ENCODE data around the gene HCFC1R1.

Gene HCFC1R1

GRCh38 chr16:3003582-3004270, 20.0 kb downstream of the HCFC1R1 start:
- DNase-seq (ENCODE audit: extremely low read depth in 1 of 2, low read depth in 1 of 2), result peak; percentile 90 to 91

DNA sequence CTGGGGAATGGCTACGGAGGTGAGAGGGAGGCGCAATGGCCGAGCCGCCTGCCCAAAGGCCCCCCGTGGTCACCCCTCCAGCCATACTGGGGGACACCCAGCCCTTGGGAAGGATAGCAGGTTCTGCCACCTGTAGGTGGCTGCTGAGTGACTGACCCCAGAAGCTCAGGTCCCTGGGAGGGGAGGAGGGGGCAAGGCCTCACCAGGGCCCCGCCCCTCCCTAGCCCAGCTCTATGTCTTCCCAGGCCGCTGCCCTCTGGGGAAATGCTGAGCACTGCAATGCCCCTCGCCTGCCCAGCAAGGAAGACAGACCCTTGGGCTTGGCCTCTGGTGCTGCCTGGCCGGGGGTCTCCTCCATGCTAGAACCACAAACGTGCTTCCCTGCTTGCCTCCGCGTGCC, 22.4 kb downstream of the HCFC1R1 start:
- DNase-seq (ENCODE audit: extremely low read depth in 1 of 2, low read depth in 1 of 2), result no peak

DNA sequence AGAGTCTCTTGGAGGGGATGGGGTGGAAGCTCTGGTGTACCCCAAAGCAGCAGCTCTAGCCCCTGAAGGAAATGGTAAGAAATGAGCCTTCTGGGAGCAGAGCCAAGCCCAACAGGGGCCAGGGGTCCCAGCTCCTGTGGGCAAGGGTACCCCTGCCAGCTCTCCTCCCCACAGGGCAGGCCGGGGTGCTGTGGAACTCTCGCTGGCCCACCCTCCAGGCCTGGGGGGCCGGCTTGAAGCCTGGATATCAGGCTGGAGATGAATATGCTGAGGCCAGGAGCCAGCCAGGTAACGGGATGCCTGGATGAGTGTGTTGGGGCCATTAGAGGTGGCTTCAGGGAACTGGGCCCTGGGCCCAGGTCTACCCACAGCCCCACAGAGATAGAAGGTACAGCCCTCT, 23.2 kb downstream of the HCFC1R1 start:
- DNase-seq (ENCODE audit: extremely low read depth in 1 of 2, low read depth in 1 of 2), result no peak

GRCh38 chr16:2999929-3000328, 23.8 kb downstream of the HCFC1R1 start:
- no peak for DNase-seq (ENCODE audit: extremely low read depth in 1 of 2, low read depth in 1 of 2)

GRCh38 chr16:2996298-2996697, 27.4 kb downstream of the HCFC1R1 start:
- no peak for DNase-seq (ENCODE audit: extremely low read depth in 1 of 2, low read depth in 1 of 2)

DNA sequence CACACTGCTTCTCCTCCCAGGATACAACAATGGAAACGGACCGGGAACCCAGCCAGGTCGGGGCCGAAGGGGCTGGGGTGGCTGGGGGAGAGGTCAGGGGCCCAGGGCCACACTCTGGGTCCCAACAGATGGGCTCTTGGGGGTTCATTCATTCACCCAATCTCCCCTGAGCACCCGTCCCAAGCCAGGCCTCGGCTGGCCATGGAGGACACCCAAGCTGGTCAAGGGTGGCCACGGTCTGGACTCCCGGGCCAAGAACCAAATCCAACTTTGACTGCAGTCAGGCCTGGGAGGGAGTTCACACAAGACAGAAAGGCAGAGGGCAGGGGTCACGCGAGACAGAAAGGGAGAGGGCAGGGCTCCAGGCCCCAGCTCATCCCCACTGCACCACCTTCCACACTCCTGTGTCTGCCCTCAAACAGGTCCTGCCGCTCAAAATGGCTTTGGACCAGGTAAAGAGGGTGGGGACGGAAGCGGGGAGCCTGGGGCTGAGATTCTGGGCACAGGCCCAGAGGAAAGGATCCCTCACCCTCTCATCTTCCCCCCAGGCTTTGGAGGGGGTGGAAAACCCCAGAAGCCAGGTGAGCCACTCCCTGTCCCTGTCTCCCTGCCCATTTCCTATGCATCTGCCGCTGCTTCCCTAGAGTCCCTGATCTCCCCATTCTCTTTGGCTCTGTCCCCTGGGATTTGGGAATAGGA, 31.2 kb downstream of the HCFC1R1 start:
- no peak for DNase-seq (ENCODE audit: extremely low read depth in 1 of 2, low read depth in 1 of 2)

DNA sequence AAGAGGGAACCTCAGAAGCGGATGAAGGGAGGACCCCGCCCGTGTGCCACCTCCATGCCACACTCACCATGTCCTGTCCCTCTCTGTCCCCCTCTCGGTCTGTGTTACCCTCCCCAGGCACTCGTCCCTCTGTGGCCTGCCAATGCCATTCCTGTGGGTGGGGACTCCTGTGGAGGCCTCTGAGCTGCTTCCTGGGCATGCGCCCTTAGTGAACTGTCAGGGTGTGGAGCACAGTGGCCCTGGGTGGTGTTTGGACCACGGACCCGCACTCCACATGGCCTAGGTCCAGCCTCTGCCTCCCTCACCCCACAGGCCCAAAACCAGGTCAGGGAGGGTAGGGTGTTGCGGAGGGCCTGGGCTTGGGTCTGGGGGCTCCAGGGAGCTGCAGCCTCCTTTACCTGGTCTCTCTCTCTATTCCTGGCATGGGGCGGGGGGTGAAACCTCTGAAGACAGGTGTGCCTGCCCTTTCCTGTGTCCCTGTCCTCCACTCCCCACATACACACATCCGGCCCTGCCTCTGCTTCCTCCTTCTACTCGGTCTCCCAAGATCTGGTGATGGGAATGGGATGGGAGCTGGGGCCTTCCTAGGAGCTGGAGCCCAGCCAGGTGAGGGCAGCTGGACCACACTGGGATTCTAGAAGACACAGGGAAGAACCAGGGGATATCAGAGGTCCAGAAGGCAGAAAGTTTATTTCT, 32.0 kb downstream of the HCFC1R1 start:
- no peak for DNase-seq (ENCODE audit: extremely low read depth in 1 of 2, low read depth in 1 of 2)

- no peak for DNase-seq (ENCODE audit: extremely low read depth in 1 of 2, low read depth in 1 of 2)
Observed at GRCh38 chr16:2990891-2991290, 32.9 kb downstream of the HCFC1R1 start.

GRCh38 chr16:2988590-2989099, 35.1 kb downstream of the HCFC1R1 start:
- no peak for DNase-seq (ENCODE audit: extremely low read depth in 1 of 2, low read depth in 1 of 2)

GRCh38 chr16:2987833-2988232, 35.9 kb downstream of the HCFC1R1 start:
- no peak for DNase-seq (ENCODE audit: extremely low read depth in 1 of 2, low read depth in 1 of 2)

DNA sequence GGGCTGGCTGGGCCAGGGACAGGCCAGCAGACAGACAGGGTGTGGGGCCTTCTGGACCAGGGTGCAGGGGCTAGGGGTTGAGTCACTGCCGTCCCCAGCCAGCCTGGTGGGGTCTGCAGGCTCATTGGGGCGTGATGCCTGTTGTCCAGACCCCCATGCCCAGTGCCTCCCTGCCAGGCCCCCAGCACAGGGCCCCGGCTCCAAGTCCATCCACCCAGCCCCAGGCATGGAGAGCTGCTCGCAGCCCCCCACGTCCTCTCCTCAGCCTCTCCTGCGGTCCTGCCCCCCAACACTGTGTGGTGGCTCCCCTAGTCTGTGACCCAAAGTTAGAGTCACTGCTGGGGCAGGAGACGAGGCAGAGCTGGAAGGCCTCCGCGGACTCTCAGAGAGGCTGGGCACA, 36.5 kb downstream of the HCFC1R1 start:
- DNase-seq (ENCODE audit: extremely low read depth in 1 of 2, low read depth in 1 of 2), result no peak

GRCh38 chr16:2986623-2987188, 37.0 kb downstream of the HCFC1R1 start:
- no peak for DNase-seq (ENCODE audit: extremely low read depth in 1 of 2, low read depth in 1 of 2)

DNA sequence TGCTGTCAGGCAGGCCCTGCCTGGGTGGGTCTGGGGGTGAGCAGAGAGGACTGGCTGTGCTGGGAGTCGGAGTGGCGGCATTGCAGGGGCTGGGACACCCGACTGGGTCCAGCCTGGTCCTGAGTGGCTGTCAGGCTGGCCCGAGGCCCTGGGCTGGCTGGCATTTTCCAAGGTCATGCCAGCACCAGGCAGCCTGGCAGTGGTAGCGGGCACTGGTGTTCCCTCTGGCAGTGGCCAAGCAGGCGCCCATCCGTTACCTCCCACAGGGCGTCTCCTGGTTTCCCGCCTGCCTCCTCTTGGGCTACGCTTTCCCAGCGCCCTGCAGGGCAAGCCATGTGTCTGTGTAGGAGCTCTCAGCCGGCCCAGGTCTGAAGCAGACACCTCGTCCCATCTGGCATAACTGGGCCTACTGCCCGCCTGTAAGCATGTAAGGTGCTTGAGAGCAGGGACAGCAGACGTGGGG, 37.8 kb downstream of the HCFC1R1 start:
- DNase-seq (ENCODE audit: extremely low read depth in 1 of 2, low read depth in 1 of 2), result no peak

GRCh38 chr16:2985462-2985861, 38.3 kb downstream of the HCFC1R1 start:
- DNase-seq (ENCODE audit: extremely low read depth in 1 of 2, low read depth in 1 of 2), result no peak

DNA sequence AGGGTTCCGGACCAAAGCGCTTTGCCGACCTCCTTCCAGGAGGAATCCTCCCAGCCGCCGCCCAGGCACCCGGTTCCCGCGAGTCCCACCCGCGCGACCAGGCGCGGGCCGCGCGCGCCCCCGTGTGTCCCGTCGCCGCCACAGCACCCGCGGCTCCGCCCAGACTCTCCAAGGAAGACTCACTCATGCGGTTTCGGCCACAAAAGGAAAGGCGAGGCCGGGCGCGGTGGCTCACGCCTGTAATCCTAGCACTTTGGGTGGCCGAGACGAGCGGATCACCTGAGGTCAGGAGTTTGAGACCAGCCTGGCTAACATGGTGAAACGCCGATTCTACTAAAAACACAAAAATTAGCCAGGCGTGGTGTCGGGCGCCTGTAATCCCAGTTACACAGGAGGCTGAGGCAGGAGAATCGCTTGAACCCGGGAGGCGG, 40.0 kb downstream of the HCFC1R1 start:
- peak in 1 of 2 donors; percentile 52 for DNase-seq (ENCODE audit: extremely low read depth in 1 of 2, low read depth in 1 of 2)

DNA sequence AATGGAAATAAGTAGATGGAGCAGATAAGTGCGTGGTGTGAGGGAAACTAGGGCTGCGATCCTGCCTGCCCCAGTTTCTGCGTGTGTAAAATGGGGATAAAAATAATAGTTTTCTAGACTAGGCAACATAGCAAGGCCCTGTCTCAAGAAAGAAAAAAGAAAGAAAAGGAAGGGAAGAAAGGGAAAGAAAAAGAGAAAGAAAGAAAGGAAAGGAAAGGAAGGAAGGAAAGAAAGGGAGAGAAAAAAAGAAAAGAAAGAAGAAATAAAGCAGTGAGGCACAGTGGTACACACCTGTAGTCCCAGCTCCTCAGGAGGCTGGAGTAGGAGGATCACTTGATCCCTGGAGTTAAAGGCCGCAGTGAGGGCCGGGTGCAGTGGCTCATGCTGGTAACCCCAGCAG, 41.3 kb downstream of the HCFC1R1 start:
- no peak for DNase-seq (ENCODE audit: extremely low read depth in 1 of 2, low read depth in 1 of 2)

DNA sequence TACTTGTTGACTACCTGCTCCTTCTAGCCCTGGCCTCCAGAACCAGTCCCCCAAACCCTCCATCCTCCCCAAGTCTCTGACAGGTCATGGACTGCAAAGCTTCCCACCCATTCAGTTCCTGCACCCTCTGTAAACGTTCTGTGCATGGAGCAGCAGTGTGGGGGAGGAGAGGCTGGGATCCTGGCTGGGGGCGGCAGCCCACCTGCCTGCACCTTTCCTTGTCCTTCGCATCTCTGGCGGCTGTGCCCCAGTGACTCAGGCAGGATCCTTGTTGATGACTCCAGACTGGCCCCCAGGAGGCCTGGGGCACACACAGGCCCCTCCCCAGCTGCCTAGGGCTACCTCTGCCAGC, 41.9 kb downstream of the HCFC1R1 start:
- no peak for DNase-seq (ENCODE audit: extremely low read depth in 1 of 2, low read depth in 1 of 2)

GRCh38 chr16:2981177-2981898, 42.4 kb downstream of the HCFC1R1 start:
- no peak for DNase-seq (ENCODE audit: extremely low read depth in 1 of 2, low read depth in 1 of 2)

GRCh38 chr16:2980227-2981176, 43.2 kb downstream of the HCFC1R1 start, which contains the start of gene PKMYT1:
Gene PKMYT1 (minus strand): TSS chr16:2980446. CDS start chr16:2979657, 789 bp downstream.
- peak; percentile 79 to 93 for DNase-seq (ENCODE audit: extremely low read depth in 1 of 2, low read depth in 1 of 2)
